ENCODE data around the gene CPXM2. TPM values are rescaled to one million over a fixed set of nuclear protein-coding genes. Genes with fewer than 3 reads are reported as not detected.

CPXM2 gene
- polyA plus RNA-seq, 3 donors, result not detected

- no peak overlapping the region for H2AFZ ChIP-seq (ENCODE audit: insufficient read depth, low read depth, low read length, poor library complexity, severe bottlenecking)
- H3K36me3 ChIP-seq (replicated peaks in 1 of 2; ENCODE audit: control insufficient read depth in 1 of 2, insufficient read depth in 2 of 2, low read length in 2 of 2), result no peaks in the 10 kb centered on the region
- H3K9ac ChIP-seq (ENCODE audit: insufficient read depth, low read length, poor library complexity, severe bottlenecking), result no peak overlapping the region
- H3K27ac ChIP-seq (ENCODE audit: low read depth in 1 of 2, low read length in 2 of 2), result no peak overlapping the region
- peaks cover 4 to 5% of the 10 kb centered on the region in 2 donors for H3K27me3 ChIP-seq (ENCODE audit: control insufficient read depth in 2 of 2, insufficient read depth in 2 of 2, low read length in 2 of 2)
- no peak overlapping the region for H3K27ac Mint-ChIP-seq
- H3K9me3 Mint-ChIP-seq, result peaks cover 0 to 4% (median 0%) of the 10 kb centered on the region in 7 donors
- H3K4me3 Mint-ChIP-seq, result no peak overlapping the region
- H3K9me3 ChIP-seq (replicated peaks in 1 of 2; ENCODE audit: control insufficient read depth in 1 of 2, insufficient read depth in 1 of 2, low read length in 2 of 2), result no peaks in the 10 kb centered on the region
- 94% methylated on average over 2 of the region's 2 CpGs for WGBS (ENCODE audit: insufficient coverage)
- TF ChIP-seq CTCF (IDR thresholded peaks at IDR 0.05), result no peak
- no peaks in the 10 kb centered on the region for H3K79me2 ChIP-seq (ENCODE audit: insufficient read depth, low read length)
- H3K4me1 ChIP-seq (ENCODE audit: control insufficient read depth in 1 of 2, insufficient read depth in 2 of 2, low read length in 2 of 2), result no peaks in the 10 kb centered on the region
- H3K27me3 Mint-ChIP-seq (ENCODE audit: low read depth in 3 of 3), result peaks cover 3 to 15% (median 14%) of the 10 kb centered on the region in 3 donors
- H4K20me1 ChIP-seq (ENCODE audit: insufficient read depth, low read length), result no peaks in the 10 kb centered on the region
- H3K4me3 ChIP-seq (replicated peaks in 1 of 3; ENCODE audit: low read depth in 2 of 3, low read length in 3 of 3), result no peak overlapping the region
- H3K36me3 Mint-ChIP-seq, result no peaks in the 10 kb centered on the region
- intact Hi-C loops (cut with micrococcal nuclease), result no loop called here
- no peak for DNase-seq
- H3K4me1 Mint-ChIP-seq, result no peaks in the 10 kb centered on the region
- H3K4me2 ChIP-seq (replicated peaks; ENCODE audit: extremely low read depth, low read length, poor library complexity, severe bottlenecking), result no peak overlapping the region
These were observed 83.3 kb downstream of the CPXM2 start for GRCh38 chr10:123808286-123808685.

DNA sequence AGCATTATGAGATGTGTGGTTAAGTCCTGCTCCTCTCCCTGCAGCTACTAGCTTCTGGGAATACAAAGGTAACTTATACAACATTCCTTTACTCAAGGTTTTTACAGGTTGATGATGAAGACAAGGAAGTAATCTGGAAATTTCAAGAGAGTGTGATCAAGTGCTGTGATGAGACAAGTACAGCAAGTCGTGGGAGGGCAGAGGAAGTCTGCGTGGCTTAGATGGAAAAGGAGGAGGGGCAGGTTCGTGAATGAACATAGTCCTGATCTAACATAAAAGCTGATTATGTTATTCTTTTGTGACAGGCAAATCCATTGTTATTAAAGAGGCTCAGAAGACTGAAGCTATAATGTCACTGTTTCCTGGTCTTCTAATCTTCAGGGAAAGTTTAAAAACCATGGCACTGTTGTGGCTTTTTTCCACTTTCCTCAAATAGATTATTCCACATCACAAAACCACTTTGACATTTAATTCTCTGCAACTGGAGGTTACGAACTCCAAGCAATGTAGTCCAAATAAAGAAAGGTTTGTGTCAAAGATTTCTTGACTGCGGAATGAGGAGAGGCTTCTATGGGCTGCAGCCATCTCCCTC, 84.1 kb downstream of the CPXM2 start:
- no peak overlapping the region for H3K4me3 ChIP-seq (replicated peaks in 1 of 3; ENCODE audit: low read depth in 2 of 3, low read length in 3 of 3)
- peaks cover 4 to 5% of the 10 kb centered on the region in 2 donors for H3K27me3 ChIP-seq (ENCODE audit: control insufficient read depth in 2 of 2, insufficient read depth in 2 of 2, low read length in 2 of 2)
- H3K4me1 ChIP-seq (ENCODE audit: control insufficient read depth in 1 of 2, insufficient read depth in 2 of 2, low read length in 2 of 2), result no peaks in the 10 kb centered on the region
- H3K4me2 ChIP-seq (replicated peaks; ENCODE audit: extremely low read depth, low read length, poor library complexity, severe bottlenecking), result no peak overlapping the region
- WGBS (ENCODE audit: insufficient coverage), result 0% methylated on average over 3 of the region's 5 CpGs
- intact Hi-C loops (cut with micrococcal nuclease), result no loop called here
- no peak for TF ChIP-seq CTCF (IDR thresholded peaks at IDR 0.05)
- no peaks in the 10 kb centered on the region for H3K79me2 ChIP-seq (ENCODE audit: insufficient read depth, low read length)
- no peak for DNase-seq
- Mint-ChIP-seq H3K4me1 (no peaks in the 10 kb centered on the region), H3K27ac (no peak overlapping the region), H3K27me3 (ENCODE audit: low read depth in 3 of 3) (peaks cover 3 to 15% (median 14%) of the 10 kb centered on the region in 3 donors), H3K36me3 (no peaks in the 10 kb centered on the region), H3K9me3 (peaks cover 0 to 4% (median 0%) of the 10 kb centered on the region in 7 donors), H3K4me3 (no peak overlapping the region)
- H2AFZ ChIP-seq (ENCODE audit: insufficient read depth, low read depth, low read length, poor library complexity, severe bottlenecking), result no peak overlapping the region
- no peak overlapping the region for H3K9ac ChIP-seq (ENCODE audit: insufficient read depth, low read length, poor library complexity, severe bottlenecking)
- no peak overlapping the region for H3K27ac ChIP-seq (ENCODE audit: low read depth in 1 of 2, low read length in 2 of 2)
- no peaks in the 10 kb centered on the region for H3K36me3 ChIP-seq (replicated peaks in 1 of 2; ENCODE audit: control insufficient read depth in 1 of 2, insufficient read depth in 2 of 2, low read length in 2 of 2)
- no peaks in the 10 kb centered on the region for H3K9me3 ChIP-seq (replicated peaks in 1 of 2; ENCODE audit: control insufficient read depth in 1 of 2, insufficient read depth in 1 of 2, low read length in 2 of 2)
- no peaks in the 10 kb centered on the region for H4K20me1 ChIP-seq (ENCODE audit: insufficient read depth, low read length)
